IMR-90 (cell line): ENCODE results near the gene CHRM4. TPM values are rescaled to one million over a fixed set of nuclear protein-coding genes. Genes with fewer than 3 reads are reported as not detected.
A peak's percentile ranks its signal among the peaks of the same experiment; 100 is the strongest.

Source experiments
- ATAC-seq: fragments of 200-7000 bp; cut with Tn5 transposase; 2 replicates; pipeline ENCODE4 v1.9.1; 2020; ENCODE audit warnings: low read depth, mild to moderate bottlenecking, moderate library complexity
- BruUV-seq: library from RNA; stranded (reverse); fragments of 400-500 nt; replicated peaks from 2 replicates; lab custom pipeline; 2021; lab: Mats Ljungman, UMichigan
- CTCF ChIA-PET: fragments of 300-600 bp; formaldehyde crosslinking; extraction: SDS; loops from one replicate; lab custom pipeline; 2021; ENCODE audit warnings: antibody characterized with exemption; lab: Yijun Ruan, JAX
- POLR2A ChIA-PET: fragments of 300-600 bp; sonication (Branson Sonifier 250); formaldehyde crosslinking; loops from one replicate; lab custom pipeline; 2022; ENCODE audit warnings: antibody characterized with exemption; ENCODE audit not compliant: unreplicated experiment; lab: Charles Lee
- DNase-seq: peaks from one replicate; pipeline ENCODE4 v3.0.0; 2013
- H2AFZ ChIP-seq: replicated peaks from 2 replicates; pipeline ENCODE3; 2013; ENCODE audit warnings: low read length, mild to moderate bottlenecking; ENCODE audit not compliant: poor library complexity
- H2AK5ac ChIP-seq: 2 replicates; pipeline ENCODE4 v1.6.1; 2013; ENCODE audit warnings: low read depth, low read length, inconsistent platforms
- H2AK9ac ChIP-seq: replicated peaks from 2 replicates; pipeline ENCODE3; 2013; ENCODE audit warnings: mild to moderate bottlenecking, low read depth, low read length, moderate library complexity; ENCODE audit not compliant: poor library complexity
- H2BK120ac ChIP-seq: 2 replicates; pipeline ENCODE4 v1.6.1; 2013; ENCODE audit warnings: low read depth, low read length, inconsistent platforms
- H2BK15ac ChIP-seq: 3 replicates; pipeline ENCODE4 v1.6.1; 2013; ENCODE audit warnings: low read depth, low read length, inconsistent platforms
- H2BK20ac ChIP-seq: 2 replicates; pipeline ENCODE4 v1.6.1; 2013; ENCODE audit warnings: low read depth, mild to moderate bottlenecking, inconsistent platforms, low read length, moderate library complexity
- H2BK5ac ChIP-seq: 2 replicates; pipeline ENCODE4 v1.6.1; 2013; ENCODE audit warnings: mild to moderate bottlenecking, low read depth, low read length, inconsistent platforms; ENCODE audit not compliant: poor library complexity, severe bottlenecking
- H3K14ac ChIP-seq: replicated peaks from 2 replicates; pipeline ENCODE4 v1.6.1; 2013; ENCODE audit warnings: low read depth, low read length, inconsistent platforms
- H3K18ac ChIP-seq: 2 replicates; pipeline ENCODE4 v1.6.1; 2013; ENCODE audit warnings: low read depth, low read length, control low read depth
- H3K23ac ChIP-seq: 2 replicates; pipeline ENCODE4 v1.6.1; 2013; ENCODE audit warnings: low read depth, low read length, inconsistent platforms
- H3K27ac ChIP-seq: 2 replicates; pipeline ENCODE4 v1.5.1; 2013; ENCODE audit warnings: mild to moderate bottlenecking, control low read depth, low read length; ENCODE audit not compliant: insufficient read depth
- H3K27me3 ChIP-seq: 2 replicates; pipeline ENCODE4 v1.6.1; 2013; ENCODE audit warnings: low read length; ENCODE audit not compliant: control insufficient read depth, insufficient read depth
- H3K36me3 ChIP-seq: 2 replicates; pipeline ENCODE4 v1.6.1; 2013; ENCODE audit warnings: low read length, mixed read lengths; ENCODE audit not compliant: control insufficient read depth, insufficient read depth
- H3K4ac ChIP-seq: 2 replicates; pipeline ENCODE4 v1.6.1; 2013; ENCODE audit warnings: low read depth, low read length, inconsistent platforms
- H3K4me1 ChIP-seq: 2 replicates; pipeline ENCODE4 v1.6.1; 2013; ENCODE audit warnings: low read length, mixed read lengths; ENCODE audit not compliant: control insufficient read depth, insufficient read depth
- H3K4me2 ChIP-seq: 2 replicates; pipeline ENCODE4 v1.6.1; 2013; ENCODE audit warnings: low read depth, mild to moderate bottlenecking, control low read depth, low read length, moderate library complexity
- H3K4me3 ChIP-seq: 2 replicates; pipeline ENCODE4 v1.5.1; 2013; ENCODE audit warnings: low read depth, mild to moderate bottlenecking, control low read depth, low read length, moderate library complexity; ENCODE audit not compliant: insufficient read depth
- H3K56ac ChIP-seq: 2 replicates; pipeline ENCODE4 v1.6.1; 2013; ENCODE audit warnings: low read length, inconsistent platforms; ENCODE audit not compliant: insufficient read depth; ENCODE audit errors: extremely low read depth
- H3K79me1 ChIP-seq, 2 experiments: 2 replicates each; pipeline ENCODE4 v1.6.1; 2013; ENCODE audit warnings: low read length in 2 of 2, inconsistent platforms in 1 of 2, low read depth in 1 of 2
- H3K9ac ChIP-seq: 2 replicates; pipeline ENCODE4 v1.6.1; 2013; ENCODE audit warnings: low read depth, low read length, control low read depth
- H3K9me1 ChIP-seq: 2 replicates; pipeline ENCODE4 v1.6.1; 2013; ENCODE audit warnings: low read length, inconsistent platforms; ENCODE audit not compliant: insufficient read depth
- H3K9me3 ChIP-seq: 2 replicates; pipeline ENCODE4 v1.6.1; 2013; ENCODE audit warnings: low read length; ENCODE audit not compliant: control insufficient read depth, insufficient read depth
- H4K20me1 ChIP-seq: 2 replicates; pipeline ENCODE4 v1.6.1; 2013; ENCODE audit warnings: low read length, inconsistent platforms; ENCODE audit not compliant: insufficient read depth
- H4K5ac ChIP-seq: 2 replicates; pipeline ENCODE4 v1.6.1; 2013; ENCODE audit warnings: mild to moderate bottlenecking, low read depth, low read length, control low read depth
- H4K8ac ChIP-seq, 2 experiments: 2 replicates each; pipeline ENCODE4 v1.6.1; 2013; ENCODE audit warnings: low read depth in 2 of 2, low read length in 2 of 2, control low read depth in 1 of 2, inconsistent platforms in 1 of 2
- H4K91ac ChIP-seq: 2 replicates; pipeline ENCODE4 v1.6.1; 2013; ENCODE audit warnings: low read depth, low read length, inconsistent platforms; ENCODE audit not compliant: insufficient read depth
- BHLHE40 ChIP-seq: fragments of 150-350 bp; IDR thresholded peaks from 2 replicates; pipeline ENCODE4 v1.6.1; 2016; ENCODE audit warnings: mild to moderate bottlenecking, low read depth, low read length
- CEBPB ChIP-seq: IDR thresholded peaks from 2 replicates; pipeline ENCODE4 v1.6.1; 2012; ENCODE audit warnings: low read depth, low read length, improper control_type of control experiment
- CHD1 ChIP-seq: IDR thresholded peaks from 2 replicates; pipeline ENCODE4 v1.6.1; 2012; ENCODE audit warnings: low read depth, low read length, improper control_type of control experiment
- FOS ChIP-seq: fragments of 150-350 bp; IDR thresholded peaks from 2 replicates; pipeline ENCODE4 v1.6.1; 2016; ENCODE audit warnings: low read depth, low read length
- MAFK ChIP-seq: IDR thresholded peaks from 2 replicates; pipeline ENCODE4 v1.6.1; 2012; ENCODE audit warnings: low read depth, low read length, improper control_type of control experiment
- MXI1 ChIP-seq: IDR thresholded peaks from 2 replicates; pipeline ENCODE4 v1.6.1; 2012; ENCODE audit warnings: low read depth, mild to moderate bottlenecking, low read length, moderate library complexity, borderline replicate concordance
- NFE2L2 ChIP-seq: fragments of 150-350 bp; IDR thresholded peaks from 2 replicates; pipeline ENCODE4 v1.6.1; 2016; ENCODE audit warnings: low read depth, mild to moderate bottlenecking, low read length
- POLR2A ChIP-seq: IDR thresholded peaks from 2 replicates; pipeline ENCODE4 v1.6.1; 2012; ENCODE audit warnings: mild to moderate bottlenecking, low read depth, low read length
- RAD21 ChIP-seq: IDR thresholded peaks from 2 replicates; pipeline ENCODE4 v1.6.1; 2012; ENCODE audit warnings: low read length, improper control_type of control experiment
- RCOR1 ChIP-seq: IDR thresholded peaks from 2 replicates; pipeline ENCODE4 v1.6.1; 2012; ENCODE audit warnings: mild to moderate bottlenecking, low read length, improper control_type of control experiment; ENCODE audit not compliant: insufficient replicate concordance
- RFX5 ChIP-seq: IDR thresholded peaks from 2 replicates; pipeline ENCODE4 v1.8.0; 2012; ENCODE audit warnings: low read depth, mild to moderate bottlenecking, low read length, moderate library complexity
- SMC3 ChIP-seq: fragments of 150-350 bp; IDR thresholded peaks from 2 replicates; pipeline ENCODE4 v1.6.1; 2016; ENCODE audit warnings: low read depth, mild to moderate bottlenecking, antibody characterized with exemption, low read length, moderate library complexity
- WGBS, 2 experiments: methylation state at CpG; one replicate each; pipeline versions ENCODE4 v1.1.5 to v1.1.7; 2013; ENCODE audit warnings: missing lambda C conversion rate in 2 of 2; ENCODE audit not compliant: insufficient read length in 1 of 2; ENCODE audit errors: extremely low coverage in 2 of 2; 5-methylcytosine and 5-hydroxymethylcytosine counted together
- dilution Hi-C: fragments of 300-500 bp; cut with HindIII; formaldehyde crosslinking; loops from one replicate; pipeline ENCODE4 v1.14.3; 2018; ENCODE audit warnings: low sequenced_read_pairs; ENCODE audit not compliant: unreplicated experiment
- in situ Hi-C: fragments of 300-500 bp; cut with MboI; formaldehyde crosslinking; loops from 3 replicates; pipeline ENCODE4 v1.14.3; 2019; ENCODE audit warnings: low sequenced_read_pairs, inconsistent platforms, mixed read lengths
- intact Hi-C: fragments of 100-400 bp; cut with micrococcal nuclease; formaldehyde crosslinking; loops from 2 replicates; pipeline ENCODE4 v1.10.0; 2022
- polyA plus RNA-seq, 3 experiments: library from polyadenylated mRNA; depleted of rRNA; stranded (reverse); fragments of >200 nt; gene quantifications; 2 replicates each; pipeline ENCODE4 v1.2.3, GENCODE V29; 2012; ENCODE audit warnings: low replicate concordance in 1 of 3
- total RNA-seq: library from RNA; depleted of rRNA; stranded (reverse); fragments of >200 nt; gene quantifications from 2 replicates; pipeline ENCODE4 v1.2.3, GENCODE V29; 2012
- TF ChIP-seq, protein P1 (sequence below): fragments of 150-350 bp; IDR thresholded peaks from 2 replicates; pipeline ENCODE4 v1.6.1; 2016; ENCODE audit warnings: low read depth, mild to moderate bottlenecking, low read length, moderate library complexity, borderline replicate concordance
- TF ChIP-seq, protein P2 (sequence below): fragments of 150-350 bp; IDR thresholded peaks from 2 replicates; pipeline ENCODE4 v1.6.1; 2017; ENCODE audit warnings: mild to moderate bottlenecking, antibody characterized with exemption, low read length, low read depth
- TF ChIP-seq, protein P3 (sequence below): conservative IDR thresholded peaks from 2 replicates; pipeline ENCODE4 v1.5.1; 2012; ENCODE audit warnings: mild to moderate bottlenecking, low read depth, low read length, improper control_type of control experiment

CHRM4 gene
- total and polyA plus RNA-seq, 2 of the 4 experiments (the other 2 are of a cell fraction): 0.09 to 0.18 TPM

DNA sequence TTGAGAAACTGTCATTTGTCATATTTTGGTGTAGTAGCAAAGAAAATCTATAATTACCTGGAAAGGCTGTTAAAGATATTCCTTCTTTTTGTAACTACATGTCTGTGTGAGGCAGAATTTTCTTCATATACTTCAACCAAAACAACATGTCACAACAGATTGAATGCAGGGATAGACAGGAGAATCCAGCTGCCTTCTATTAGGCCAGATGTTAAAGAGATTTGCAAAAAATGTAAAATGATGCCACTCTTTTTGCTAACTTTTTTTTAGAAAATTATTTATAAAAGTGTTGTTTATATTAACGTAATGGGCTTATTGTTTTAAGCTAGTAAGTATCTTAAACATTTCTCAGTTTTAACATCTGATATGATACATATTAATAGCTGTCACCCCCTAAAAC lies 31.6 kb downstream of the CHRM4 start:
- Histone ChIP-seq H3K4me2 (no peak overlapping the region), H3K18ac (no peak overlapping the region), H2AFZ (no peak overlapping the region), H3K14ac (no peak overlapping the region), H3K23ac (no peak overlapping the region), H4K91ac (no peak overlapping the region), H3K79me1 (peaks cover 51 to 70% of the 10 kb centered on the region in 2 experiments), H3K27ac (peak overlapping the region; percentile 27; the same call in 1 of the 2 replicates), H2BK20ac (no peak overlapping the region), H2BK15ac (no peak overlapping the region), H3K9ac (no peak overlapping the region), H4K8ac (no peak overlapping the region), H2AK5ac (no peak overlapping the region), H2BK120ac (no peak overlapping the region), H3K4me3 (no peak overlapping the region), H3K9me3 (no peaks in the 10 kb centered on the region), H4K5ac (no peak overlapping the region), H3K27me3 (no peaks in the 10 kb centered on the region), H3K4me1 (peaks cover 37% of the 10 kb centered on the region), H4K20me1 (peaks cover 32% of the 10 kb centered on the region), H3K9me1 (peaks cover 14% of the 10 kb centered on the region), H2AK9ac (no peak overlapping the region), H3K36me3 (no peaks in the 10 kb centered on the region), H3K56ac (no peak overlapping the region), H2BK5ac (no peak overlapping the region), H3K4ac (no peak overlapping the region)
- ATAC-seq: no peak
- dilution Hi-C loops (no loop called here), in situ Hi-C loops (no loop called here), intact Hi-C loops (no loop called here)
- WGBS, 2 experiments: no CpG with 5 or more reads among the region's 1 CpG
- ChIA-PET CTCF (interaction anchor here (0.7 to 1.4 kb wide), 2 partner anchors 13 to 370 kb away, joined by 4 to 6 read pairs; partner anchors contain the start of gene DGKZ), POLR2A (interaction anchor here (0.6 to 0.9 kb wide), 3 partner anchors 73 to 495 kb away, joined by 3 to 18 read pairs (median 10); no protein-coding TSS in a partner anchor)
- BruUV-seq: no TSS peak
- DNase-seq: peak; percentile 44
- TF ChIP-seq, protein P1, sequence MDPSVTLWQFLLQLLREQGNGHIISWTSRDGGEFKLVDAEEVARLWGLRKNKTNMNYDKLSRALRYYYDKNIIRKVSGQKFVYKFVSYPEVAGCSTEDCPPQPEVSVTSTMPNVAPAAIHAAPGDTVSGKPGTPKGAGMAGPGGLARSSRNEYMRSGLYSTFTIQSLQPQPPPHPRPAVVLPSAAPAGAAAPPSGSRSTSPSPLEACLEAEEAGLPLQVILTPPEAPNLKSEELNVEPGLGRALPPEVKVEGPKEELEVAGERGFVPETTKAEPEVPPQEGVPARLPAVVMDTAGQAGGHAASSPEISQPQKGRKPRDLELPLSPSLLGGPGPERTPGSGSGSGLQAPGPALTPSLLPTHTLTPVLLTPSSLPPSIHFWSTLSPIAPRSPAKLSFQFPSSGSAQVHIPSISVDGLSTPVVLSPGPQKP: no peak
- no peak for TF ChIP-seq BHLHE40
- TF ChIP-seq, protein P2, sequence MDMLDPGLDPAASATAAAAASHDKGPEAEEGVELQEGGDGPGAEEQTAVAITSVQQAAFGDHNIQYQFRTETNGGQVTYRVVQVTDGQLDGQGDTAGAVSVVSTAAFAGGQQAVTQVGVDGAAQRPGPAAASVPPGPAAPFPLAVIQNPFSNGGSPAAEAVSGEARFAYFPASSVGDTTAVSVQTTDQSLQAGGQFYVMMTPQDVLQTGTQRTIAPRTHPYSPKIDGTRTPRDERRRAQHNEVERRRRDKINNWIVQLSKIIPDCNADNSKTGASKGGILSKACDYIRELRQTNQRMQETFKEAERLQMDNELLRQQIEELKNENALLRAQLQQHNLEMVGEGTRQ: no peak
- TF ChIP-seq FOS: no peak
- TF ChIP-seq RFX5: no peak
- no peak for TF ChIP-seq MAFK
- no peak for TF ChIP-seq CEBPB
- no peak for TF ChIP-seq RAD21
- TF ChIP-seq RCOR1: no peak
- TF ChIP-seq NFE2L2: no peak
- no peak for TF ChIP-seq SMC3
- no peak for TF ChIP-seq POLR2A
- TF ChIP-seq, protein P3, sequence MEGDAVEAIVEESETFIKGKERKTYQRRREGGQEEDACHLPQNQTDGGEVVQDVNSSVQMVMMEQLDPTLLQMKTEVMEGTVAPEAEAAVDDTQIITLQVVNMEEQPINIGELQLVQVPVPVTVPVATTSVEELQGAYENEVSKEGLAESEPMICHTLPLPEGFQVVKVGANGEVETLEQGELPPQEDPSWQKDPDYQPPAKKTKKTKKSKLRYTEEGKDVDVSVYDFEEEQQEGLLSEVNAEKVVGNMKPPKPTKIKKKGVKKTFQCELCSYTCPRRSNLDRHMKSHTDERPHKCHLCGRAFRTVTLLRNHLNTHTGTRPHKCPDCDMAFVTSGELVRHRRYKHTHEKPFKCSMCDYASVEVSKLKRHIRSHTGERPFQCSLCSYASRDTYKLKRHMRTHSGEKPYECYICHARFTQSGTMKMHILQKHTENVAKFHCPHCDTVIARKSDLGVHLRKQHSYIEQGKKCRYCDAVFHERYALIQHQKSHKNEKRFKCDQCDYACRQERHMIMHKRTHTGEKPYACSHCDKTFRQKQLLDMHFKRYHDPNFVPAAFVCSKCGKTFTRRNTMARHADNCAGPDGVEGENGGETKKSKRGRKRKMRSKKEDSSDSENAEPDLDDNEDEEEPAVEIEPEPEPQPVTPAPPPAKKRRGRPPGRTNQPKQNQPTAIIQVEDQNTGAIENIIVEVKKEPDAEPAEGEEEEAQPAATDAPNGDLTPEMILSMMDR: no peak
- no peak for TF ChIP-seq CHD1
- no peak for TF ChIP-seq MXI1
